HG03066 (cell line): ENCODE results near the gene VAMP5.
"Not testable (repeated sequence)": the region's sequence is repeated elsewhere in the genome, so short reads cannot be mapped to it uniquely, and the experiment has no call there.

Experiments
- ATAC-seq: cut with Tn5 transposase; IDR thresholded peaks from one replicate; pipeline ENCODE4 v1.9.1; 2021; ENCODE audit warnings: low read depth; ENCODE audit not compliant: unreplicated experiment

VAMP5 gene

DNA sequence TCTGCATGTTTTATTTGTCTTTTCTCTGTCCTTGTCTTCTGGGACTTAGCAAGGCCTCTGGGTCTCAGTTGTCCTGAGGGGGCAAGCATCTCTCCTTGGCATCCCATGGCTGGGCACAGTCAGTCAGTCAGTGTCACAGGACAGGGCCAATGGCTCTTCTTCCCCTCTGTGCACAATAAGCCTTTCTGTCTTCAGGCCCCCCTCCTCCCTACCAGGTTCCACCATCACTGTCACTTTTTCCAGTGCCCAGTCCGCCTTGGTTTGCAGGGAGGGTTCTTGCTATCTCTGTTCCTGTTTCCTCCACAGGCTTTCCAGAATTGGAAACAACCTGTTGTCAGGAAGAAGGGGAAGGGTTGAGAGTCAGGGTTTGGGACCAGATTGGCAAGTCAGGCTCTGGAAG is 1.7 kb upstream of the VAMP5 start:
- no peak for ATAC-seq

DNA sequence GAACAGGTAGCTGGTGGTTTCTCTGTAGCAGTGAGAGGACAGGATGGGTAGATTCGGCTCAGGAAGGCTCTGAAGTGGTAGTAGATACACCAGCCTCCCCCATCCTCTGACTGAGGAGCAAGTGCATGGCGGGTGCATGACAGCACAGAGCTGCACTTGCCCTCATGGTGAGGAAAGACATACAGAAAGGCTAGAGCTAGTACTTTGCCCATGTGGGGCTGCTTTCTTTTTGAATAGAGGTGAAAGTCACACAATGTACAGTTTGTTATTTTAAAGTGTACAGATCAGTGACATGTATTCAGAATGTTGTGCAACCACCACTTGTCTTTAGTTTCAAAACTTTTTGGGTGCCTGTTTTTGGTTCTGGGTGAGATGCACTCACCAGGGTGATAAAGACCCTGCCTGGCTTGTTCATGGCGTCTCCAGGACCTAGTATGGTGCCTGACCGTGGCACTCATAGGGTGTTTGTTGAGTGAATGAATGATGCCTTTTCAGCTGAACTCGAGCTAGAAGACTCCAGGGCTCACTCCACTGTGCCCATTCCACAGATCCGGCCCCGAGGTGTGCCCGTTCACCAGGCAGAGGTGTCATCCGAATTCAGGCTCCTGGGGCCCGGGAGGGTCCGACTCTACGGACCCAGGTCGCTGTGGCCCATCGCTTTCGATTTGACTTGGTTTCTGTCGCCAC is 421 bp upstream of the VAMP5 start:
- ATAC-seq, result no peak

DNA sequence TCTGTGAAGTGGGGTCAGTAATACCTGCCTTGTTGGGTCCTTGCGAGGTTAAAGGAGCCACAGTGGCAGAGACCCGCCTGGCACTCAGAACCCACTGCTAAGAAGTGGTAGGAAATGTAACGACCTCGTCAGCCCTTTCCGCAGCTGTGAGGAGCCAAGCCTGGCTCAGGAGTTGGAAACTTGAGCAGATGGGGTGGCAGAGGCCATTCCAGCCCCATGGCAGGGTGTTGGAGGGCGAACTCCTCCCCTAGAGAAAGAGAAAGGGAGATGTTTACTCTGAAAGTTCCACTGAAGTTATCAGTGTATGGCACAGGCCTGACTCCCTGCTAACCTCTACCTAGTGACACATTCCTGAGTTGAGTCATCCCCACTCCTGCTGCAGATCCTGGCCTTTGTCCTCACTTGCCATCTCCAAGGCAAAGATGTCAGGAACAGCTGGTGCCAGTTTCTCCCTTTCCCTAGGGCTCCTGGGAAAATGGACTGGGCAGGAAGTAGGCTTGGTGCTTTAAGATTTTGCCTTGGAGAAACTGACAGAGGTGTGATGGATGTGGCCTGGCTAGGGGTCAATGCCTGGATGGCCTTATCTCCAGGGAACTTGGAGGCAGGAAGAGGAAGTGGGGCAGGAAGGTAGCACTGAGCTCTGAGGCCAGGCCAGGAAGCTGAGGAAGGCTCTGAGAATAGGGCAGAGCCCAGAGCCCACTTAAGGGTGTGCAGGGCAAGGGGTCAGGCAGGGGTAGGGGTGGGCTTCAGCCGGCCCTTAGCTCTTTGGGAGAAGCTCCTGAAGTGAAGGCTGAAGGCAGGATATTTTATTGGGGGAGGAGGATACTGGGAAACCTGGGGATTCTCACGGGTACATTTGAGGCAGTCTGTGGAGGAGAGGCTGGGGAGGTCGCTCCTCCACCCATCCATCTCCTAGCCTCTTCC is 888 bp downstream of the VAMP5 start:
- ATAC-seq, result peak; percentile 41

DNA sequence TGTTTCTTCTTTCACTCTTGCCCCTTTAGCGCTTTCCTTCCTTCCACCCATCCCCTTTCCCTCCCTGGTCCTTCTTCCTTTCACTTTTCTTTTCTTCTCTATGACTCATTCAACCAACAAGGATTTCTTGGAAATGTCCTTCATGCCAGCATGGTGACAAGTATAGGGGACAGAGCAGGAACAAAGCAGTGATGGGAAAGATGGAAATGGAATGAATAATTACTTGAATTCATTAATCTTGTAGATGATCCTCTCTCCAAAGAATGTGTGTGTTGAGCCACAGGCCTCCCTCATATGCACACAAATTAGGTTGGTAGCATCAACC is 1.5 kb downstream of the VAMP5 start:
- ATAC-seq, result no peak

DNA sequence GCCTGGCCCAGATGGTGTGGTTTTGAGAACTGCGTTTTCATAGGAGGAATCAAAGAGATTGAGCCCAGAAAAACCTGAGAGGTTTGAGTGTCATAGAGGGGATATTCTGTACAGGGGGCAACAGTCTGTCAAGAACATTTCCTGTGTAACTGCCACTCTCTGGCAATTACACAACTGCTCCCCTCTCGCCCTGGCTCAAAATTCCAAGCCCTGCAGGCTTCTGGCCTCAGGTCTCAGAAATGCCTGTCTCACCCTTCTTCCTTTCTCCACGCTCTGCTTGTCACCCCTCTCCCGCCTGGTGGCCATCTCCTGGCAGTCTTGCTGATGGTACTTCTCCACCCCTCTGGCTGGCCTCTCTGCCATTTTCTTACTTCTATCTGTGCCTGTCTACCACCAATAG is 4.0 kb downstream of the VAMP5 start:
- no peak for ATAC-seq

DNA sequence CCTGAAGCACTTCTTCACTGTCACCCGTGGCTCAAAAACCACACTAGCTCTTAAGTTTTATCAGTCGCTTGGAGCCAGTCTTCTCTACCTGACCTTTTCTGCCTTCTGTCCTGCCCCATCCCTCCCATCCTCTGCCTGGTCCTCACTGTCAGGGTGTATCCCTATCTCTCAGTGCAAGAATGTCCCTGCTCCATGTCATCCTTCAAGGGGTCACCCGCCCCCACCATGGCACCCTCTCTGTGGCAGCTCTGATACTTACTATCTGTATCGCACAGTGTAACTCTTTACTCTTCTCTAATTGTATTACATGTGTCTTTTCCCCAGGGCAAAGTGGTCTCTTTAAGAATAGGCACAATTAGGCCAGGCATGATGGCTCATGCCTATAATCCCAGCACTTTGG is 4.4 kb downstream of the VAMP5 start:
- no peak for ATAC-seq

DNA sequence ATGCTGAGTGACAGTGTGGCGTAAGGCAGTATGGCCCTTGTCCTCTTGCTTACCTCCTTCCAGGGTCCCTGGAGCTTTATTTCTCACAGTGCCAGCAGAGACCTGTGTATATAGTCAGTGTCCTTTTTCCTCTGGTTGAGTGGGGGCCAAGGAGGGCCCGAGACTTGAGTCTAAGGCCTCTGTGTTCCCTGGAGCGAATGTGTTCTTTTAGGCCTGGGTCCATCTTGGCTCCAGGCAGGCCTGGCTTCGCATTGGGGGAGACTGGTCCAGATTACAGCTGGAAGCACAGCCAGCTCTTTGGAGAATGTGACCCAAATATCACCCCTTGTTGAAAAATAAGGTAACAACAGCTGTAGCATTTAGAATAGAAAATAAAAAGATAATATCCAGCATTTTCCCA is 5.0 kb downstream of the VAMP5 start:
- no peak for ATAC-seq

DNA sequence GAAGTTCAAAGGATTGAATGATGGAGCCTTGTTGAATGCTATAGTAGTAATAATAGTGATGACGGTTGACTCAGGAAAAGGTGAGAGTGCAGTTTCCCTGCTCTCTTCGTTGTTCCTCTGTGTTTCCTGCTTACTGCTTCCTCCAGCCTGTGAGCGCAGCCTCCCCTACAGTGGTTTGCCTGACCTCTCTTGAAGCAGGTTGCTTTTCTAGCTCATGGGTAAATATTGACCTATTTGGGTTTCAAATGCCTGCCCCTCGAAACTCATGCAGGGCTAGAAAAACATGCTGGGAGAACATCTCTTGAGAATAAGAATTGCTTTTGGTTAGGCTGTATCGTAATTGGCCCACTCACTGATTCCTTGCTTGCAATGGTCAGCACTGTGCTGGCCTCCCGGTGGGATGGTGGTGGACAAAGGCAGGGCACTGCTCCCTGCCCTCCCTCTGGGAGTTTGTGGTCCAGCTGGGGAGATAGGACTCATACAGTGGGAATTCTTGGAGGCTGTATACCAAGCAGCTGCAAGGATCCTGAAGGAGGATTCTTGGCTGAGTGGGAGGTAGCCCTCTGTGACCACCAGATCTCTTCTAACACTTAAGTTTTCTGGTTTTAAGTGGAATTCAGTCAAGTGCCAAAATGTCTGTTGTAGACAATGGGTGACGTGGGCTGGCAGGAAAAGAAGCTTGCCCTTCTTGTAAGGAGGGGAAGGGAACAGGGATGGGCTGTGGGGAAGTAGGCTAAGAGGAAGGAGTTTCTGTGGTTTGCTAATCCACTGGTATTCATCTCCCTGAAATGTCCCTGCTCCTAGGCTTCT is 6.0 kb downstream of the VAMP5 start:
- ATAC-seq, result no peak

DNA sequence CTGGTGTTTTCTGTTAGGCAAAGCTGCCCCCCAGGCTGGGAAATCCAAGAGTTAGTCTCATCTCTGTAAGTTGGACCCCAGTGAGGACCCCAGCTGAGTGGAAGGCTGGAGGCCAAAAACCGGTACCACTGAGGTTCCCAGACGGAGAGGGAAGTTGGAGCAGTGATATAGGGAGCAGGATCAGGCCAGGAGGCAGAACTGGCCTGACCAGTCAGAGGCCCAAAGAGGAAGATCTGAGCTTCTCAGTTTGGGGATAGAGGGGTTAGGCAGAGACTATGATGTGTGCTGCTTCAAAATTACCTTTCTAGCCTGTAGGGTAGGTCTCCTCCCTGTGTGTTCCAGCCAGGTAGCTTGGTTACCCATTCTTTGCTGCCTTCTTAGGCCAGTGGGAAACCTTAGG is 6.7 kb downstream of the VAMP5 start:
- no peak for ATAC-seq

DNA sequence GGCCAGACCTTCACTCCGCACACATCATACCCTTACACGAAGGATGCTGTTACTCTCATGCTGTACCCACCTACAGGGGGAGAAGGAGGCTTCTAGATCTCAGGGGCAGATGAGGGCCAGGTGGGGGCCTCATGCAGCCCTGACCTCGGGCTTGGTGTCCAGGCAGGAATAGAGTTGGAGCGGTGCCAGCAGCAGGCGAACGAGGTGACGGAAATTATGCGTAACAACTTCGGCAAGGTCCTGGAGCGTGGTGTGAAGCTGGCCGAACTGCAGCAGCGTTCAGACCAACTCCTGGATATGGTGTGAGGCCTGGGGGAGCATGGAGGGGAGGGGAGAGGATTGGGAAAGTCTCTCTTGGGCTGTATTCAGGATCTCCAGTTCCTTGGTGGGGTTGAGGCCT is 7.3 kb downstream of the VAMP5 start:
- ATAC-seq, result no peak

DNA sequence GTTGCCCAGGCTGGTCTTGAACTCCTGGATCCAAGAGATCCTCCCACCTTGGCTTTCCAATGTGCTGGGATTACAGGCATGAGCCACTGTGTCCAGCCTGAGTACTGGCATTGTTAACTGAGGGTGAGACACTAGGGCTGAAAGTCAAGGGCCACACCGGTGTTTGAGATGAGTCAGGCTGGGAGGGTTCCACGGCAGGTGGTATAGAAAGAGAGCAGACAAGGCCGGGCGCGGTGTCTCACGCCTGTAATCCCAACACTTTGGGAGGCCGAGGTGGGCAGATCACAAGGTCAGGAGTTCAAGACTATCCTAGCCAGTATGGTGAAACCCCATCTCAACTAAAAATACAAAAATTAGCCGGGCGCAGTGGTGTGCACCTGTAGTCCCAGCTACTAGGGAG is 8.1 kb downstream of the VAMP5 start:
- not testable (repeated sequence) for ATAC-seq

- no peak for ATAC-seq
These were observed 8.8 kb downstream of the VAMP5 start for GRCh38 chr2:85593023-85593422.

- no peak for ATAC-seq
These were observed 10.6 kb downstream of the VAMP5 start for GRCh38 chr2:85594715-85595300.

- peak; percentile 99 for ATAC-seq
These were observed 11.2 kb downstream of the VAMP5 start, which contains the start of gene RNF181 for GRCh38 chr2:85595301-85596025. TSS of gene RNF181 (plus strand) at chr2:85595745. CDS start at chr2:85595764, 19 bp downstream.

- peak; percentile 5 for ATAC-seq
These were observed 11.7 kb downstream of the VAMP5 start for GRCh38 chr2:85596026-85596333.

- no peak for ATAC-seq
These were observed 12.4 kb downstream of the VAMP5 start for GRCh38 chr2:85596486-85597143.

- no peak for ATAC-seq
These were observed 13.0 kb downstream of the VAMP5 start for GRCh38 chr2:85597241-85597640.

DNA sequence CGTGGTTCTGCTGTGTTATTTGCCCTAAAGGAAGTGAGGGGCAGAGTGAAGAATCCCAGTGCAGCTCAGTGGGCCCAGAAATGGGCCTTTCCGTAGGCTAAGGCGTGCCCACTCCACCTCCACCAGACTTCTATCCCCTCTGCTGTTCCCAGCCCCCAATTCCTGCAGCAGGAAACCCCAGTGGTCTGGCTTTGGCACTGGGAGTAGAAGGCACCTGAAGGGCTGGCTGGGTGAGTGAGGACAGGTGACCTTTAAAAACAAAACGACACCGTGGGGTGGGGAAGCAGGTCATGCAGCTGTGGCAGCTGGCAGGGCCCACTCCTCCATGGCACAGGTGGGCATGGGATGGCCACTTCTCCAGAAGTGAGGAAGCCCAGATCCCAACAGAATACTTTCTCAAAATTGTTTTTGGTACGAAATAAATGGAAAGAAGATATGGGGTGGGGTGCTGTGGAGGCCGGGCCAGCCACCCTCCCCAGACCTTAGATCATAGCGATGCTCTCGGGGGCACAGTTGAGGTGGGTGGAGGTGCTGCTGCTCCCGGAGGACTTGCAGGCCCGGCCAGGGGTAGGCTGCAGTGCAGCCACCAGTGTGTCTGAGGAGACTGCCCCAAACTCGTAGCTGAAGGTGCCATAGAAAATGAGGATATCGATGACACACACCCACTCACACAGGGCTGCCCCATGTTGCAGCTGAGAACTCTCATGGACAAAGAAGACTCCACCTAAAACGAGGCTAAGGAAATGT is 14.5 kb downstream of the VAMP5 start:
- no peak for ATAC-seq
